GM12865 (cell line): ENCODE results near the gene TSPEAR.

Experiments used
- DNase-seq: peaks from one replicate; pipeline ENCODE4 v3.0.0; 2010; ENCODE audit warnings: low read depth
- H3K4me3 ChIP-seq: 2 replicates; pipeline ENCODE4 v1.5.1; 2011; ENCODE audit warnings: mild to moderate bottlenecking, low read depth, low read length, control low read depth
- TF ChIP-seq, protein P1 (sequence below): IDR thresholded peaks from 2 replicates; pipeline ENCODE4 v1.5.1; 2011; ENCODE audit warnings: low read length, control low read depth, low read depth, inconsistent platforms; ENCODE audit not compliant: insufficient read depth; ENCODE audit errors: missing control alignments

TSPEAR gene

DNA sequence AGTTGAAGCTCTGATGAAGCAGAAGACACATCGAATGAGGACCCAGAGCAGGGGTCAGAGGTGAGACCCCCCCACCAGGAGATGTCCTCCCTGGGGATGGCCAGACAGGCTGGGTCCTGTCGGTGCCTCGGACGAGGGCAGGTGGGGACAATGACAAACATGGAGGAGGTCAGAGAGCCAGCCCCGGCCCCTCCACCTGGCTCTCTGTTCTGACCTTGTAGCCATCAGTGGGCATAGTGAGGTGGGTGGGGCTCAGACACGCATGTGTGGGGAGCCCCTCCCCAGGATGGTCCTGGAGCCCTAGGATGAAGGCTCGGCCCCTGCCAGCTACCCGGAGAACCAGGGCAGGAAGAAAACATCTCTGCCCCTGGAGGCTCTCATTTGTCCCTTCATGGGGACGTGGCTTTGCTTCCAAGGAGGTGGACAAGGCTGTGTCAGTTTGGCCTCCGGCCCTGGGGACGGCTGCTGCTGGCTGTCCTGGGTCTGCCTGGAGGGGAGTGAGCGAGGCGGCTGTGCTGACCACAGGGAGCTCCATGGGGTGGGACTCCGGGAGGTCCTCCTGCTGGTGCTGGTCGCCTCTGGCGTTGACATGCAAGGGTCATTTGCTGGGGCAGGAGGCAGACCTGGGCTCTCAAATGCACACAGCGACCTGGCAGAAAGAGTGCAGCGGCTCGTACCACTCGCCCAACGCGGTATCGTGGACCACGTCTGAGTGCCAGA lies 121.6 kb downstream of the TSPEAR start:
- DNase-seq: no peak
- TF ChIP-seq, protein P1, sequence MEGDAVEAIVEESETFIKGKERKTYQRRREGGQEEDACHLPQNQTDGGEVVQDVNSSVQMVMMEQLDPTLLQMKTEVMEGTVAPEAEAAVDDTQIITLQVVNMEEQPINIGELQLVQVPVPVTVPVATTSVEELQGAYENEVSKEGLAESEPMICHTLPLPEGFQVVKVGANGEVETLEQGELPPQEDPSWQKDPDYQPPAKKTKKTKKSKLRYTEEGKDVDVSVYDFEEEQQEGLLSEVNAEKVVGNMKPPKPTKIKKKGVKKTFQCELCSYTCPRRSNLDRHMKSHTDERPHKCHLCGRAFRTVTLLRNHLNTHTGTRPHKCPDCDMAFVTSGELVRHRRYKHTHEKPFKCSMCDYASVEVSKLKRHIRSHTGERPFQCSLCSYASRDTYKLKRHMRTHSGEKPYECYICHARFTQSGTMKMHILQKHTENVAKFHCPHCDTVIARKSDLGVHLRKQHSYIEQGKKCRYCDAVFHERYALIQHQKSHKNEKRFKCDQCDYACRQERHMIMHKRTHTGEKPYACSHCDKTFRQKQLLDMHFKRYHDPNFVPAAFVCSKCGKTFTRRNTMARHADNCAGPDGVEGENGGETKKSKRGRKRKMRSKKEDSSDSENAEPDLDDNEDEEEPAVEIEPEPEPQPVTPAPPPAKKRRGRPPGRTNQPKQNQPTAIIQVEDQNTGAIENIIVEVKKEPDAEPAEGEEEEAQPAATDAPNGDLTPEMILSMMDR: no peak
- no peak overlapping the region for H3K4me3 ChIP-seq

DNA sequence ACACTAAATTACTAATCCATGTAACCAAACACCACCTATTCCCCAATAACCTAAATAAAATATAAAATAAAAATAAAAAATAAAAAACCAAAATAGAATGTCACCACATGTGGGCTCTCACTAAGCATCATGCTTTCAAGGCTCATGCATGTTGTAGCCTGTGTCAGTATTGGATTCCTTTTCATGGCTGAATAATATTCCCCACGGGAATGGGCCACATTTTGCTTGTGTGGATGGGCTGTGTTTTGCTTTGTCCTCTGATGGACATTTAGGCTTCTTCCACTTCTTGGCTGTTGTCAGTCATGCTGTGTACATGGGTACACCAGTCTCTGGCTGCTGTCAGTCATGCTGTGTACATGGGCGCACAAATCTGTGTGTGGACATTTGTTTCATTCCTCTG lies 122.3 kb downstream of the TSPEAR start:
- DNase-seq: no peak
- H3K4me3 ChIP-seq: no peak overlapping the region
- TF ChIP-seq, protein P1: no peak

DNA sequence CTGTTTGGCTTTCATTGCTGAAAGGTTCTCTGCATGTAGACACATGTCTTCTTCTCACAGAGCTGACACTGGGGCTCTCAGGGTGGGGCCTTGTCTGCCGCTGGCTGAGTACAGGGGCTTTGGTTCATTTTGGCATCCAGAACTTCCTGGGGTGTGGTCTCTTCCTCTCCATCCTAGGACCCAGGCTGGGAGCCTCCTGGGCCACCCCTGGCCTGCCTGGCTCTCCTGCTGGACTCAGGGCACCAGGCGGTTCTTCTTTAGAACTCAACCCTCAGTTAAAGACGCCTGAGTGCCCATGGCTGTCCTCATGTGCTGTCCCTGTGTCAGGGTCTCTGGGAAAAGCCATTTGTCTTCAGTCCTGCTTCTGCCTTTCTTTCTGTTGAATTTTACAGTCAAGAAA lies 125.5 kb downstream of the TSPEAR start:
- DNase-seq: no peak
- no peak overlapping the region for H3K4me3 ChIP-seq
- TF ChIP-seq, protein P1: no peak

DNA sequence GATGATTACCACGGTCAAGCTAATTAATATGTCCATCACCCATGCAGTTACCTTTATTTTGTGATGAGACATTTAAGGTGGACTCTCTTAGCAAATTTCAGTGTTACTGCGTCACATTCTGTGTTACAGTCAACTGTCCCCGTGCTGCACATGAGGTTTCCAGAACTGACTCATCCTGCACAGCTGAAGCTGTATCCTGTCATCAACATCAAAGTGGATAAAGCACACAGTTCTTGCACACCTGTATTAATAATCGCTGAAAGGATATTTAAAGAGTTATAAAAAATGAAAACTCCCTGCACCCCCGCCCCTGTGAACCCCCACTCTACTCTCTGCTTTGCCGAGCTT lies 127.6 kb downstream of the TSPEAR start:
- TF ChIP-seq, protein P1: no peak

DNA sequence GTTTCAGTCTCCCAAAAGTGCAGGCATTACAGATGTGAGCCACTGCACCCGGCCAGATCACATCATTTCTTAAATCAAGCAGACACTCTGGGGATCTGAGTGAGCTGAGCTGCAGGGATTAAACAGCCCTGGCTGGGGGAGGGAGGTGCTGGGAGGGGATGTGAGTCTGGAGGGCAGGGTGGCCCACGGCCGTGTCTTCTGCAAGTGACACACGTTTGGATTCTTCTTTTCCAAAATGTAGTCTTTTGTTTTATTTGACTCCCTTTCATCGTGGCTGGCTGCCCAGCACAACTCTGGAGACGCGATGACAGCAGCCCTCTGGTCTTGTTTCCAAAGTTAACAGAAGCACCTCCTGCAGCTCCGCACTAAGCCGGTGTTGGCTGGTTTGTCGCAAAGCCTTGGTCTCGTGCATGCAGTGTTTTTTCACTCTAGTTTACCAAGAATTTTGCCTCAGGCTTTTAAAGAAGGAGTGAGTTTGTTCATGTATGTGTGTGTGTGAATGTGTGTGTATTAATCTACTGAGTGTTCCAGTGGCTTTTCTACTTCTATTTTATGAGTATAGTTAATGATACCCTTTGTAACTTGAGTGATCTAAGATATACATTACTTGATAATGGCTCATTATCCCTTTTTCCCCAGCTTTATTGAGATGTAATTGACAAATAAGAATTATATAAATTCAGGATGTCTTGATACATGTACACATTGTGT lies 128.1 kb downstream of the TSPEAR start:
- no peak for DNase-seq

More for the DNA sequence above, 127.6 kb downstream of the TSPEAR start:
- peak; percentile 17 for DNase-seq
- H3K4me3 ChIP-seq: no peak overlapping the region

DNA sequence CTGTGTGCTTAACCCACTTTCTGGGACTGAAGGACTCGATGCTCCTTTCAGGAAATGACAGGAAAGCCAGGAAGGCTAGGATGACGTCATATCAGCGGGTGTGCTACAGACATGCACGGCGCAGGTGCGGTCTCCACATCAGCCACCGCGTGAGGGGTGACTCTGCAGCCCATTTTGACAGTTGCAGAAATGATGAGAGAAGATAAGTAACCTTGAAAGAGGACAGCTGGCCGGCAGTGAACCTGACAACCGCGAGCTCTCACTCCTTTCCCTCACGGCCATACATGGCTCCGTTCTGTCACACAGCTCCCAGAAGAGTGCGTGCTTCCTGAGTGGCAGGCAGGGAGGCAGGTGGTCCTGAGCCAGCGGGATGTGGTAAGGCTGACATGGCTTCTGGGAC lies 129.3 kb downstream of the TSPEAR start:
- DNase-seq: no peak
- H3K4me3 ChIP-seq: no peak overlapping the region

More for the DNA sequence above, 128.1 kb downstream of the TSPEAR start:
- no peak overlapping the region for H3K4me3 ChIP-seq
- TF ChIP-seq, protein P1: no peak

More for the DNA sequence above, 129.3 kb downstream of the TSPEAR start:
- TF ChIP-seq, protein P1: no peak
